Gastrocnemius medialis (tissue), 4 donors: ENCODE results near the gene MEIG1. TPM values are rescaled to one million over a fixed set of nuclear protein-coding genes. Genes with fewer than 3 reads are reported as not detected.
"Not testable (repeated sequence)": the region's sequence is repeated elsewhere in the genome, so short reads cannot be mapped to it uniquely, and the experiment has no call there.

Experiments used
- ATAC-seq, 2 donors: fragments of 150-250 bp; one replicate each; pipeline ENCODE4 v1.9.1; 2016
- DNase-seq, 2 donors: peaks; one replicate each; pipeline ENCODE4 v3.0.0-alpha.2; 2019
- H3K27ac ChIP-seq, 4 donors: fragments of 200-600 bp; sonication (generic); 1 replicate in 1 of 4; 2 replicates in 3 of 4; pipeline ENCODE4 v1.5.1; 2016 to 2018; ENCODE audit warnings: mild to moderate bottlenecking in 2 of 4, moderate library complexity in 1 of 4
- H3K27me3 ChIP-seq, 3 donors: fragments of 200-600 bp; sonication (generic) in 2 of 3; 1 replicate in 1 of 3; 2 replicates in 2 of 3; pipeline versions ENCODE4 v1.5.1 to v1.6.0; 2016 to 2019; ENCODE audit warnings: mild to moderate bottlenecking in 1 of 3, moderate library complexity in 1 of 3
- H3K36me3 ChIP-seq, 2 donors: fragments of 200-600 bp; sonication (generic) in 1 of 2; one replicate each; pipeline ENCODE4 v1.5.1; 2017 to 2018
- H3K4me1 ChIP-seq, 2 donors: fragments of 200-600 bp; sonication (generic) in 1 of 2; one replicate each; pipeline ENCODE4 v1.5.1; 2016 to 2017; ENCODE audit warnings: mild to moderate bottlenecking in 2 of 2
- H3K4me3 ChIP-seq, 4 donors: fragments of 200-600 bp; sonication (generic) in 3 of 4; 1 replicate in 1 of 4; 2 replicates in 3 of 4; pipeline ENCODE4 v1.5.1; 2016 to 2019; ENCODE audit warnings: mild to moderate bottlenecking in 2 of 4
- H3K9me3 ChIP-seq, 3 donors: fragments of 200-600 bp; sonication (generic) in 2 of 3; 1 replicate in 1 of 3; 2 replicates in 2 of 3; pipeline ENCODE4 v1.5.1; 2016 to 2019
- POLR2A ChIP-seq, 2 donors: fragments of 450-650 bp; IDR thresholded peaks; one replicate each; pipeline ENCODE4 v1.6.1; 2017; ENCODE audit warnings: antibody characterized with exemption in 2 of 2, mild to moderate bottlenecking in 2 of 2, moderate library complexity in 2 of 2
- in situ Hi-C, 4 donors: fragments of 200-750 bp; cut with MboI; loops; one replicate each; pipeline versions ENCODE4 v1.15.0 to v1.8.0; 2017; ENCODE audit warnings: low sequenced_read_pairs in 4 of 4
- intact Hi-C: fragments of 100-400 bp; cut with DNase I; formaldehyde crosslinking; loops from one replicate; pipeline ENCODE4 v1.15.1; 2023; ENCODE audit warnings: low total_unique reads
- total RNA-seq, 4 donors: library from RNA; depleted of rRNA; stranded (reverse); fragments of >200 nt; gene quantifications; one replicate each; pipeline versions ENCODE4 v1.1.0 to v1.2.3, GENCODE V29; 2016
- TF ChIP-seq, protein P1 (sequence below), 5 experiments: fragments of 450-650 bp in 3 of 5; fragments of 200-600 bp in 2 of 5; sonication (generic) in 2 of 5; IDR thresholded peaks in 4 of 5; conservative IDR thresholded peaks in 1 of 5; 1 replicate in 4 of 5; 2 replicates in 1 of 5; pipeline ENCODE4 v1.5.1; 2016 to 2019; ENCODE audit warnings: antibody characterized with exemption in 5 of 5, mild to moderate bottlenecking in 3 of 5, moderate library complexity in 3 of 5

MEIG1 gene
- total RNA-seq, 4 donors from 2014 or later = not detected

DNA sequence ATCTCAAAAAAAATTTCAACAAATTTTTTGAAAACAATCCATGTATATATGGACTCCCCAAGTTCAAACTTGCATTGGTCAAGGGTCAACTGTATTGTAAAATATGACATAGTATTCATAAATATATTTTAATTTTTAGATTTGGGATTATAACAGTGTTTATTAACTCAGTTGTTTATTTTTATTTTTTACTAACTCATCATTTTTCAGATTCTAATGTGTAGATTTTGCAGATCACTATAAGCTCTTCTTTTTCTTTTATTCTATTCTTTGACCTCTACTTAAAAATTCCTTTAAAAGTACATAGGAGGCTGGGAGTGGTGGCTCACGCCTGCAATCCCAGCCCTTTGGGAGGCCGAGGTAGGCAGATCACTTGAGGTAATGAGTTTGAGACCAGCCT lies 8.7 kb downstream of the MEIG1 start:
- TF ChIP-seq POLR2A (IDR thresholded peaks at IDR 0.05) = no peak
- TF ChIP-seq, protein P1, sequence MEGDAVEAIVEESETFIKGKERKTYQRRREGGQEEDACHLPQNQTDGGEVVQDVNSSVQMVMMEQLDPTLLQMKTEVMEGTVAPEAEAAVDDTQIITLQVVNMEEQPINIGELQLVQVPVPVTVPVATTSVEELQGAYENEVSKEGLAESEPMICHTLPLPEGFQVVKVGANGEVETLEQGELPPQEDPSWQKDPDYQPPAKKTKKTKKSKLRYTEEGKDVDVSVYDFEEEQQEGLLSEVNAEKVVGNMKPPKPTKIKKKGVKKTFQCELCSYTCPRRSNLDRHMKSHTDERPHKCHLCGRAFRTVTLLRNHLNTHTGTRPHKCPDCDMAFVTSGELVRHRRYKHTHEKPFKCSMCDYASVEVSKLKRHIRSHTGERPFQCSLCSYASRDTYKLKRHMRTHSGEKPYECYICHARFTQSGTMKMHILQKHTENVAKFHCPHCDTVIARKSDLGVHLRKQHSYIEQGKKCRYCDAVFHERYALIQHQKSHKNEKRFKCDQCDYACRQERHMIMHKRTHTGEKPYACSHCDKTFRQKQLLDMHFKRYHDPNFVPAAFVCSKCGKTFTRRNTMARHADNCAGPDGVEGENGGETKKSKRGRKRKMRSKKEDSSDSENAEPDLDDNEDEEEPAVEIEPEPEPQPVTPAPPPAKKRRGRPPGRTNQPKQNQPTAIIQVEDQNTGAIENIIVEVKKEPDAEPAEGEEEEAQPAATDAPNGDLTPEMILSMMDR (IDR thresholded peaks at IDR 0.05 in 4 of 5, conservative IDR thresholded peaks at IDR 0.05 in 1 of 5) = no peak
- DNase-seq (no peak), ATAC-seq (no peak)
- H3K4me3 ChIP-seq = no peak overlapping the region
- H3K9me3 ChIP-seq = no peaks in the 10 kb centered on the region
- intact Hi-C loops = no loop called here
- H3K36me3 ChIP-seq = no peaks in the 10 kb centered on the region
- in situ Hi-C loops = loop anchor here in 1 of 4 donors (25.0 kb wide), 1 partner anchor 131 kb away; the partner anchor contains the start of genes CDNF, HSPA14 and MSANTD7
- H3K27ac ChIP-seq = no peak overlapping the region
- no peaks in the 10 kb centered on the region for H3K4me1 ChIP-seq
- H3K27me3 ChIP-seq = peaks cover 0 to 3% (median 0%) of the 10 kb centered on the region in 3 donors

DNA sequence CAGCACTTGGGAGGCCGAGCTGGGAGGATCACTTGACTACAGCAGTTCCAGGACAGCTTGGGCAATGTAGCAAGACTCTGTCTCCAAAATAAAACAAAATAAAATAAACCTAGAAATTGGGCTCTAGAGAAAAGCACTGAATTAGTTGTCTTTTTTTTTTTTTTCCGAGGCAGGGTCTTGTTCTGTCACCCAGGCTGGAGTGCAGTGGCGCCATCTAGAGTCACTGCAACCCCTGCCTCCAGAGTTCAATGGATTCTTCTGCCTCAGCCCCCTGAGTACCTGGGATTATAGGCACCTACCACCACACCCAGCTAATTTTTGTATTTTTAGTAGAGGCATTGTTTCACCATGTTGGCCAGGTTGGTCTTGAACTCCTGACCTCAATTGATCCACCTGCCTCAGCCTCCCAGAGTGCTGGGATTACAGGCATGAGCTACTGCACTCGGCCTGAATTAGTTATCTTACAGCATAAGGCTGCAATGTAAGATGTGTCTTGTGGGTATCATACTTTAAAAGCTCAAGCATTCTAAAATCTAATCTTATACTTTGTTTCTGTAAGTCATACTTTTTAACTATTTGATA lies 12.8 kb downstream of the MEIG1 start:
- intact Hi-C loops (loop anchor here (10.0 kb wide), 1 partner anchor 477 kb away; no protein-coding TSS in a partner anchor), in situ Hi-C loops (loop anchor here in 1 of 4 donors (25.0 kb wide), 1 partner anchor 135 kb away; the partner anchor contains the start of genes CDNF, HSPA14 and MSANTD7)
- Histone ChIP-seq H3K4me1 (no peaks in the 10 kb centered on the region), H3K9me3 (no peaks in the 10 kb centered on the region), H3K36me3 (no peaks in the 10 kb centered on the region), H3K27ac (no peak overlapping the region), H3K27me3 (peaks cover 0 to 5% (median 3%) of the 10 kb centered on the region in 3 donors), H3K4me3 (no peak overlapping the region)
- TF ChIP-seq, protein P1 (IDR thresholded peaks at IDR 0.05 in 4 of 5, conservative IDR thresholded peaks at IDR 0.05 in 1 of 5) = peak in 3 of 5 experiments; percentile 15 to 61 (median 27)
- TF ChIP-seq POLR2A (IDR thresholded peaks at IDR 0.05) = no peak
- ATAC-seq (no peak), DNase-seq (no peak)

DNA sequence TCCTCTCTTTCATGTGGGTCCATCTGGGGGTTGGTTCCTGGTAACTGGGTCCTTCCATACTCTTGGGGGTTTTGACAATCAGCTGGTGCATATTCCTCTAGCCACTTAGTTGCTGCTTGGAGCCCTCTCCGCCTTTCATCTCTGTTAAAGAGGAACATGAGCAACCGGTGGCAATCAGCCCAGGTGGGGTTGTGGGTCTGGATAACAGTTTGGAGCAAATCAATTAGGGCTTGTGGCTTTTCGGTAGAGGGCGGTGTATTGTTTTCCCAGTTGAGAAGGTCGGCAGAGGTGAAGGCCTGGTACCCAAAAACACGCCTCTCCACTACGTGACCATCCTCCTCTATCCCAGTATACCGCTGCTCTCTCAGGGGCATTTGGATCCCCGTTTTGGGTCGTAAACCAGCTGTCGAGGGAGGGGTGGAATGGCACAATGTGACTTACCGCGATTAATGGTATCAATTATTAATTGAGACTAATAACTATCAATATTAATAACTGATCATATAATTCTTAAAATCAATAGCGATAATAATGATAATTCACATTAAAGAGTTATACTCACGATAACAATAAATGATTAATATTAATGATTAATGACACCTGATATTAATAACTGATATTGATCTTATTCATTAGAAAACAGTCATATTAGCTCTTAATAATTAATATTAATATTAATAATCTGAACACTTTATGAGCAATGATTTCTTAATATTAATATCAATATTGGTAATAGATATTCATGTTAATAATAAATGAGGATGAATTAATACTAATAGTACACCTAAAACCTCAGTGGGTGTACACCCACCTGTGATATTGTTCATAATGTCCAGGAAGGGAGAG lies 15.2 kb downstream of the MEIG1 start:
- in situ Hi-C loops = loop anchor here in 1 of 4 donors (25.0 kb wide), 1 partner anchor 137 kb away; the partner anchor contains the start of genes CDNF, HSPA14 and MSANTD7
- not testable (repeated sequence) for DNase-seq, H3K4me3 ChIP-seq, H3K36me3 ChIP-seq, H3K9me3 ChIP-seq, H3K4me1 ChIP-seq, ATAC-seq, H3K27ac ChIP-seq, H3K27me3 ChIP-seq
- intact Hi-C loops = loop anchor here (10.0 kb wide), 1 partner anchor 480 kb away; no protein-coding TSS in a partner anchor

DNA sequence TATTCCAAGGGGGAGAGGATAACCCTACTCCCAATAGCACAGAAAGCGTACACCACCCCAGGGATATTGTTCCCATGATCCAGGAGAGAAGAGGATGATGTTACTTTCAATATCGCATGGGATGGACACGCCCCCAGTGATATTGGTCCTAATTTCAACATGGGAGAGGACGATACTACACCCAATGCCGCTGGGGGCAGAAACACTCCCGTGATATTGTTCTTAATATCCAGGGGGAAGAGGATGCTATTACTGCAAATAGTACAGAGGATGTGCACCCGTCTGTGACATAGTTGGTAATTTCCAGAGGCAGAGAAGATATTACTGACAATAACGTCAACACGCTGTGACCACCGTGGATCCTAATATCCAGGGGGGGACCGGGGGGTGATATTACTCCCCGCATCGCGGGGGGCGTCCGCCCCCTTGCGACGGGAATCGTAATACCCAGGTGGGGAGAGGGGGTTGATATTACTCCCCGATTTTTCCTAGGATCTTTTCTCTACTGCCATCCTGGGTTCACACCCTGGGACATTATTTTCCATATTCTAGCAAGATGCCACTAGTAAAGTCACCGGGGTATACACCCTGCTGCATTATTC lies 16.6 kb downstream of the MEIG1 start:
- DNase-seq = no peak
- Histone ChIP-seq H3K36me3 (no peaks in the 10 kb centered on the region), H3K27ac (no peak overlapping the region), H3K4me1 (no peaks in the 10 kb centered on the region), H3K4me3 (no peak overlapping the region), H3K27me3 (peaks cover 0 to 5% (median 0%) of the 10 kb centered on the region in 3 donors), H3K9me3 (no peaks in the 10 kb centered on the region)
- in situ Hi-C loops = no loop called here
- ATAC-seq = no peak
- intact Hi-C loops = loop anchor here (10.0 kb wide), 1 partner anchor 481 kb away; no protein-coding TSS in a partner anchor
- TF ChIP-seq POLR2A (IDR thresholded peaks at IDR 0.05) = no peak

DNA sequence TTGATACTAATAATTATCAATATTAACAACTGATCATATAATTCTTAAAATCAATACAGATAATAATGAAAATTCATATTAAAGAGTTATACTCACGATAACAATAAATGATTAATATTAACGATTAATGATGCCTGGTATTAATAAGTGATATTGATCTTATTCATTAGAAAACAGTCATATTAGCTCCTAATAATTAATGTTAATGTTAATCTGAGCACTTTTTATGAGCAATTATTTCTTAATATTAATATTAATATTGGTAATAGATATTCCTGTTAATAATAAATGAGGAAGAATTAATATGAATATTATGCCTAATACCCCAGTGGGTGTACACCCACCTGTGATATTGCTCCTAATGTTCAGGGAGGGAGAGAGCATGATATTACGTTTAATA lies 23.6 kb downstream of the MEIG1 start:
- no peak overlapping the region for H3K4me3 ChIP-seq
- TF ChIP-seq POLR2A (IDR thresholded peaks at IDR 0.05) = no peak
- TF ChIP-seq, protein P1 (IDR thresholded peaks at IDR 0.05 in 4 of 5, conservative IDR thresholded peaks at IDR 0.05 in 1 of 5) = no peak
- intact Hi-C loops (no loop called here), in situ Hi-C loops (no loop called here)
- H3K27ac ChIP-seq = no peak overlapping the region
- no peaks in the 10 kb centered on the region for H3K4me1 ChIP-seq
- H3K9me3 ChIP-seq = no peaks in the 10 kb centered on the region
- ATAC-seq (no peak), DNase-seq (no peak)
- no peaks in the 10 kb centered on the region for H3K36me3 ChIP-seq
- H3K27me3 ChIP-seq = no peaks in the 10 kb centered on the region

DNA sequence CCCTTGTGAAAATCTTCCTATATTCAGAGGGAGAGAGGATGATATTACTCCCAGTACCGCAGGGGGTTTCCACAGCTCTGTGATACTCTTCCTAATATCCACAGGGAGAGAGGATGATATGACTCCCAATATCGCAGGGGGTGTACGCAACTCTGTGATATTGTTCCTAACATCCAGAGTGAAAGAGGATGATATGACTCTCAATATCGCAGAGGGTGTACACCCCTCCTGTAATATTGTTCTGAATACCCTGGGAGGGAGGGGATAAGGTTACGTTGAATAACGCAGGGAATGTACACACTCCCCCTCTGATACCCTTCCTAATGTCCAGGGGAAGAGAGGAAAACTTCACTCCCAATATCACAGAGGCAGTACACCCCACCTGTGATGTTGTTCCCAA lies 30.4 kb downstream of the MEIG1 start:
- ATAC-seq, in situ Hi-C loops, H3K27me3 ChIP-seq, H3K4me3 ChIP-seq, H3K4me1 ChIP-seq, H3K9me3 ChIP-seq, intact Hi-C loops, H3K36me3 ChIP-seq, H3K27ac ChIP-seq, DNase-seq: not testable (repeated sequence)

DNA sequence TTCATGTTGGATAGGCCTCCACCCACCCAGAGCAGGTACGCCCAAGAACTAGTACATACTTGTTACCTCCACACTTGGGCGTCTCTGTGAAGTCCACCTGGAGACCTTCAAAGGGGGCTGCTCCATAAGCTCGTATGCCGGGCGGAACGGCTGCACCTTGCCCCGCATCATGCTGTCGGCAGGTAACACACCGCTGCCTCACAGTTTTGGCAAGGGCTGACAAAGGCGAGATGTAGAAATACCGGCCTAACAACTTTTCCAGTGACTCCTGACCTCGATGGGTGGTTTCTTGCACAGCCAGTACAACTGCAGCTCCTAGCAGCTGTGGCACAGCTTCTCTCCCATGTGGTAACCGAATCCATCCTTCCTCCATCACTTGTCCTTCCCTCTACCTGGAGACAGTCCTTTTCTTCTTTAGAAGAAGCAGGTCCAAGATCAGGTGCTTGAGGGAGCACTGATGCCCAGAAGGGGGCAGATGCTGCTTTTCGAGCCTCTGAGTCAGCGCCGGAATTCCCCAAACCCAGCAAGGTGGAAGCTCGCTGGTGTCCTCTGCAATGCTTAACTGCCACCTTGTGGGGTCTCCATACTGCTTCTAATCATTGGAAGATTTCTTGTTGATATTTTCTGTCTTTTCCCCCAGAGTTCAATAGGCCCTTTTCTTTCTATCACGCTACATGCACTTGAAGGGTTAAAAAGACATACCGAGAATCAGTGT lies 32.0 kb downstream of the MEIG1 start:
- ATAC-seq, intact Hi-C loops, H3K27me3 ChIP-seq: not testable (repeated sequence)

More for the DNA sequence above, 32.0 kb downstream of the MEIG1 start:
- H3K27ac ChIP-seq, H3K36me3 ChIP-seq, in situ Hi-C loops, H3K9me3 ChIP-seq, H3K4me3 ChIP-seq, H3K4me1 ChIP-seq, DNase-seq: not testable (repeated sequence)
